CD14-positive monocyte (primary cell): ENCODE results near the gene CCDC88C. TPM values are rescaled to one million over a fixed set of nuclear protein-coding genes. Genes with fewer than 3 reads are reported as not detected.

Experiments used
- DNase-seq, 3 donors: peaks; one replicate each; pipeline ENCODE4 v3.0.0-alpha.2; 2011 to 2022
- H2AFZ ChIP-seq: 2 replicates; pipeline ENCODE4 v1.6.0; 2012; ENCODE audit warnings: mild to moderate bottlenecking, low read depth, low read length, inconsistent platforms; ENCODE audit not compliant: insufficient read depth, poor library complexity, severe bottlenecking
- H3K27ac ChIP-seq, 2 donors: 1 replicate in 1 of 2; 2 replicates in 1 of 2; pipeline ENCODE4 v1.5.1; 2012 to 2013; ENCODE audit warnings: low read length in 2 of 2, control low read depth in 1 of 2, inconsistent platforms in 1 of 2, low read depth in 1 of 2, mild to moderate bottlenecking in 1 of 2
- H3K27me3 ChIP-seq, 2 donors: one replicate each; pipeline versions ENCODE4 v1.6.0 to v1.6.1; 2011 to 2013; ENCODE audit warnings: low read length in 2 of 2; ENCODE audit not compliant: control insufficient read depth in 2 of 2, insufficient read depth in 2 of 2
- H3K36me3 ChIP-seq, 2 donors: replicated peaks in 1 of 2; 1 replicate in 1 of 2; 2 replicates in 1 of 2; pipeline versions ENCODE4 v1.5.1 to v1.6.1; 2012 to 2013; ENCODE audit warnings: low read length in 2 of 2, control low read depth in 1 of 2, inconsistent platforms in 1 of 2, mild to moderate bottlenecking in 1 of 2; ENCODE audit not compliant: insufficient read depth in 2 of 2, control insufficient read depth in 1 of 2
- H3K4me1 ChIP-seq, 2 donors: 1 replicate in 1 of 2; 2 replicates in 1 of 2; pipeline versions ENCODE4 v1.5.1 to v1.6.1; 2012 to 2013; ENCODE audit warnings: low read length in 2 of 2, control low read depth in 1 of 2, inconsistent platforms in 1 of 2, mild to moderate bottlenecking in 1 of 2, moderate library complexity in 1 of 2; ENCODE audit not compliant: insufficient read depth in 2 of 2, control insufficient read depth in 1 of 2
- H3K4me2 ChIP-seq: replicated peaks from 2 replicates; pipeline ENCODE3; 2012; ENCODE audit warnings: low read length, moderate library complexity, mild to moderate bottlenecking; ENCODE audit not compliant: poor library complexity, severe bottlenecking; ENCODE audit errors: extremely low read depth
- H3K4me3 ChIP-seq, 3 experiments: fragments of 200-600 bp in 1 of 3; sonication (generic) in 1 of 3; replicated peaks in 1 of 3; 1 replicate in 2 of 3; 2 replicates in 1 of 3; pipeline ENCODE4 v1.5.1; 2011 to 2013; ENCODE audit warnings: low read length in 3 of 3, mild to moderate bottlenecking in 3 of 3, control low read depth in 2 of 3, low read depth in 2 of 3, inconsistent platforms in 1 of 3, moderate library complexity in 1 of 3
- H3K79me2 ChIP-seq: 2 replicates; pipeline ENCODE4 v1.6.0; 2012; ENCODE audit warnings: mild to moderate bottlenecking, control low read depth, inconsistent platforms, low read length, moderate library complexity; ENCODE audit not compliant: insufficient read depth
- H3K9ac ChIP-seq: 2 replicates; pipeline ENCODE4 v1.6.0; 2017; ENCODE audit warnings: low read length, mild to moderate bottlenecking; ENCODE audit not compliant: insufficient read depth, poor library complexity, severe bottlenecking
- H3K9me3 ChIP-seq, 2 donors: replicated peaks in 1 of 2; 1 replicate in 1 of 2; 2 replicates in 1 of 2; pipeline versions ENCODE4 v1.5.1 to v1.6.1; 2012 to 2013; ENCODE audit warnings: low read length in 2 of 2, control low read depth in 1 of 2; ENCODE audit not compliant: control insufficient read depth in 1 of 2, insufficient read depth in 1 of 2
- H4K20me1 ChIP-seq: 2 replicates; pipeline ENCODE4 v1.6.0; 2012; ENCODE audit warnings: mild to moderate bottlenecking, low read length, control low read depth, moderate library complexity; ENCODE audit not compliant: insufficient read depth
- H3K27ac Mint-ChIP-seq, 7 donors: one replicate each; pipeline ENCODE4 v1.8.0; 2020; ENCODE audit warnings: mild to moderate bottlenecking in 7 of 7, mixed read lengths in 7 of 7, moderate library complexity in 6 of 7, inconsistent platforms in 2 of 7
- H3K27me3 Mint-ChIP-seq, 3 donors: one replicate each; pipeline ENCODE4 v1.8.0; 2021 to 2022; ENCODE audit warnings: low read depth in 3 of 3, mild to moderate bottlenecking in 3 of 3, mixed read lengths in 3 of 3, moderate library complexity in 3 of 3, inconsistent platforms in 1 of 3
- H3K36me3 Mint-ChIP-seq, 2 donors: one replicate each; pipeline ENCODE4 v1.8.0; 2020; ENCODE audit warnings: mixed read lengths in 2 of 2, inconsistent platforms in 1 of 2, mild to moderate bottlenecking in 1 of 2
- H3K4me1 Mint-ChIP-seq: one replicate; pipeline ENCODE4 v1.8.0; 2020; ENCODE audit warnings: mild to moderate bottlenecking, mixed read lengths
- H3K4me3 Mint-ChIP-seq, 2 donors: one replicate each; pipeline ENCODE4 v1.8.0; 2020; ENCODE audit warnings: mild to moderate bottlenecking in 2 of 2, mixed read lengths in 2 of 2, moderate library complexity in 1 of 2
- H3K9me3 Mint-ChIP-seq, 7 donors: one replicate each; pipeline ENCODE4 v1.8.0; 2020 to 2022; ENCODE audit warnings: mixed read lengths in 7 of 7, mild to moderate bottlenecking in 6 of 7, moderate library complexity in 6 of 7, inconsistent platforms in 2 of 7
- CTCF ChIP-seq: fragments of 200-600 bp; IDR thresholded peaks from one replicate; pipeline ENCODE4 v1.8.0; 2022; ENCODE audit warnings: antibody characterized with exemption, mild to moderate bottlenecking
- WGBS: methylation state at CpG from one replicate; pipeline ENCODE4 v1.1.5; 2013; ENCODE audit warnings: missing lambda C conversion rate; ENCODE audit not compliant: insufficient coverage; 5-methylcytosine and 5-hydroxymethylcytosine counted together
- intact Hi-C, 2 donors: fragments of 100-400 bp; cut with micrococcal nuclease; formaldehyde crosslinking; loops; one replicate each; pipeline versions ENCODE4 v1.15.0 to v1.15.1; 2023
- polyA plus RNA-seq, 3 donors: library from polyadenylated mRNA; depleted of rRNA in 1 of 3; unstranded in 2 of 3; stranded (reverse) in 1 of 3; fragments of 300-500 nt in 2 of 3; fragments of >200 nt in 1 of 3; fragmentation: Illumina TruSeq in 2 of 3; gene quantifications; 1 replicate in 2 of 3; 2 replicates in 1 of 3; pipeline ENCODE4 v1.2.3, GENCODE V29; 2012 to 2021

The CCDC88C gene
- polyA plus RNA-seq, 3 donors = 11.6 to 69.7 (median 12.3) TPM

GRCh38 chr14:91360490-91361232, 57.0 kb downstream of the CCDC88C start:
- peaks cover 76 to 85% of the 10 kb centered on the region in 2 donors for H3K4me1 ChIP-seq
- H3K4me2 ChIP-seq = peak overlapping the region; percentile 47
- peak overlapping the region in 1 of 3 experiments; percentile 52 for H3K4me3 ChIP-seq
- Mint-ChIP-seq H3K9me3 (no peaks in the 10 kb centered on the region), H3K27me3 (no peaks in the 10 kb centered on the region), H3K4me1 (peaks cover 80% of the 10 kb centered on the region), H3K36me3 (peaks cover 33 to 41% of the 10 kb centered on the region in 2 donors), H3K4me3 (peak overlapping the region; percentile 48 to 67), H3K27ac (peak overlapping the region; percentile 96 to 99 (median 98))
- peaks cover 93% of the 10 kb centered on the region for H3K79me2 ChIP-seq
- no peak for TF ChIP-seq CTCF
- WGBS = 60% methylated on average over 7 of the region's 17 CpGs
- no peak for DNase-seq
- no peak overlapping the region for H2AFZ ChIP-seq
- H3K36me3 ChIP-seq = peaks cover 20 to 38% of the 10 kb centered on the region in 2 donors
- H4K20me1 ChIP-seq = no peaks in the 10 kb centered on the region
- intact Hi-C loops = loop anchor here (2.0 to 5.0 kb wide), 4 partner anchors 18 to 57 kb away; partner anchors contain the start of gene CCDC88C (in 1 of the 2)
- no peaks in the 10 kb centered on the region for H3K9me3 ChIP-seq
- H3K9ac ChIP-seq = peak overlapping the region; percentile 47
- H3K27ac ChIP-seq = peak overlapping the region; percentile 96 to 97
- no peaks in the 10 kb centered on the region for H3K27me3 ChIP-seq

GRCh38 chr14:91358654-91359220, 58.9 kb downstream of the CCDC88C start:
- Mint-ChIP-seq H3K27ac (peak overlapping the region; percentile 65 to 99 (median 96)), H3K4me3 (no peak overlapping the region)
- H4K20me1 ChIP-seq = peaks cover 16% of the 10 kb centered on the region

More at GRCh38 chr14:91358654-91359220, 58.9 kb downstream of the CCDC88C start:
- peak in 2 of 3 donors; percentile 27 to 69 for DNase-seq
- H3K27me3 Mint-ChIP-seq = no peaks in the 10 kb centered on the region
- H3K9me3 Mint-ChIP-seq = no peaks in the 10 kb centered on the region
- Histone ChIP-seq H3K79me2 (peaks cover 95% of the 10 kb centered on the region), H3K4me3 (no peak overlapping the region), H3K4me2 (no peak overlapping the region), H3K9me3 (no peaks in the 10 kb centered on the region), H3K4me1 (peaks cover 63 to 71% of the 10 kb centered on the region in 2 donors), H2AFZ (no peak overlapping the region), H3K9ac (no peak overlapping the region), H3K27ac (peak overlapping the region; percentile 96 to 97), H3K27me3 (no peaks in the 10 kb centered on the region), H3K36me3 (peaks cover 34 to 57% of the 10 kb centered on the region in 2 donors)
- intact Hi-C loops = loop anchor here in 1 of 2 donors (5.0 kb wide), 1 partner anchor 39 kb away; no protein-coding TSS in a partner anchor
- no peak for TF ChIP-seq CTCF
- H3K36me3 Mint-ChIP-seq = peaks cover 52 to 60% of the 10 kb centered on the region in 2 donors
- 100% methylated on average over 5 of the region's 13 CpGs for WGBS
- H3K4me1 Mint-ChIP-seq = peaks cover 74% of the 10 kb centered on the region
